GM18511 (cell line): ENCODE results near the gene IL36B.
"Not testable (repeated sequence)": the region's sequence is repeated elsewhere in the genome, so short reads cannot be mapped to it uniquely, and the experiment has no call there.

Source experiments
- ATAC-seq: cut with Tn5 transposase; IDR thresholded peaks from one replicate; pipeline ENCODE4 v1.9.1; 2021; ENCODE audit warnings: mild to moderate bottlenecking, moderate library complexity; ENCODE audit not compliant: unreplicated experiment

IL36B gene

DNA sequence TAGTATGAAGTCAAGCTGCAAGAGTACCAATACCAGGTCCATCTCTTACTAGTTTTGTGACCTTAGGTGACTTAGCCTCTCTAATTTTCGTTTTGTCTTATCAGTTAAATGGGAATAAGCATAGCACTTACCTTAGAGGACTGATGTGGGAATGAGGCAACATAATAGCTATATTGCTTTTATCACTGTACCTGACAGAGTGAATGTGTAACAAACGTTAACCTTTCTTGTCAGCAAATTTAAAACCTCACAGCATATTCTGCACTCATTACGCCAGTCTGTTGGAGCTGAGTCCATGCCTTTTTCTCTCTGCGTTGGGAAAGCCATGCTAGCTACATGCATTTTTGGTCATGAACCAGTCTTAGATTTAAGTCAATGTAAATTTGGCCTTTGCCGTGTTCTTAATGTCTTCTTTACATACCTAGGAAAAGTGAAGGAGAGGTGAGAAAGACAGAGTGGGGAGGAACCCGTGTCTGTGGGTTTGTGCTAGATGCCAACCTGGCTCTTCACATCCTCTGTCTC lies at the start of gene IL36B:
Gene IL36B, minus strand, starts transcription at position 472 of the 522 bp plus-strand sequence.
- no peak for ATAC-seq

DNA sequence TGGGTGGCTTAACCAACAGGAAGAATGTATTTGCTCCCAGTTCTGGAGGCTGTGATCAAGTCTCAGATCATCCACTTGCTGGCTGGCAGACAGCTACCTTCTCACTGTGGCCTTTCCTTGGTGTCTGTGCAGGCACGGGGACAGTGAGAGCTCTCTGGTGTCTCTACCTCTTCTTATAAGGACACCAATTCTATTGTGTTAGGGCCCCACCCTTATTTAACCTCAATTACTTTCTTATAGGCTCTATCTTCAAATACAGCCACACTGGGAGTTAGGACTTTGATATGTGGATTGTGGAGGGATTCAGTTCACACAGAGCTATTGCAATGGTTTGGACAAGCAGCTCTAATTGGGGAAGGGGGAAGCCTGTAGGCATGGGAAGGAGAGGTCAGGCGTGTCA lies 49.5 kb upstream of the IL36B start:
- no peak for ATAC-seq

DNA sequence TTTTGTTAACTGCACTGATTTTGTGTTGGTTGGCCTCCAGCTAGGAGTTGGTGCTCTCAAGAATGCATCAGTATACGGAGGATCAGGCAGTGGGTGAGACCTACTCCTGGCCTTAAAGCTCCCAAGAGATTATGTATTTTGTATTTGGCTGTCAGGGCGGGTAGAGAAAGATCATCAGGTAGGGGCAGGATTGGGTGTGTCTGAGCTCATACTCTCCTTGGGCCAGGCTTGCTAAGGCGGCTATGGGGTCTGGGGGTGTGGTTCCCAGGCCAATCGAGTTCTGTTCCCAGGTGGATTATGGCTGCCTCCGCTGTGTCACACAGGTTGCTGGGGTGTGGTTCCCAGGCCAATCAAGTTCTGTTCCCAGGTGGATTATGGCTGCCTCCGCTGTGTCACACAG lies 45.9 kb upstream of the IL36B start:
- ATAC-seq, result no peak

DNA sequence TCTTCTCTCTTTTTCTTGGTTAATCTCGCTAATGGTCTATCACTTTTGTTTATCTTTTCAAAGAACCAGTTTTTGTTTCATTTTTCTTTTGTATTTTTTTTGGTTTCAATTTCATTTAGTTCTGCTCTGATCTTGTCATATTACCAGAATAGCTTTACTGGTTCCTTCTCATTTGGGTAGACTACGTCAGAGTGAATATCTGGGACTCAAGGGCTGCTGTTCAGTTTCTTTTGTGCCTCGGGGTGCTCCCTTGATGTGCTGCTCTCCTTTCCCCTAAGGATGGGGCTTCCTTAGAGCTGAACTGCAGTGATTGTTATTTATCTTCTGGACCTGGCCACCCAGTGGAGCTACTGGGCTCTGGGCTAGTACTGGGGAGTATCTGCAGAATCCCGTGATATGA lies 45.4 kb upstream of the IL36B start:
- no peak for ATAC-seq

DNA sequence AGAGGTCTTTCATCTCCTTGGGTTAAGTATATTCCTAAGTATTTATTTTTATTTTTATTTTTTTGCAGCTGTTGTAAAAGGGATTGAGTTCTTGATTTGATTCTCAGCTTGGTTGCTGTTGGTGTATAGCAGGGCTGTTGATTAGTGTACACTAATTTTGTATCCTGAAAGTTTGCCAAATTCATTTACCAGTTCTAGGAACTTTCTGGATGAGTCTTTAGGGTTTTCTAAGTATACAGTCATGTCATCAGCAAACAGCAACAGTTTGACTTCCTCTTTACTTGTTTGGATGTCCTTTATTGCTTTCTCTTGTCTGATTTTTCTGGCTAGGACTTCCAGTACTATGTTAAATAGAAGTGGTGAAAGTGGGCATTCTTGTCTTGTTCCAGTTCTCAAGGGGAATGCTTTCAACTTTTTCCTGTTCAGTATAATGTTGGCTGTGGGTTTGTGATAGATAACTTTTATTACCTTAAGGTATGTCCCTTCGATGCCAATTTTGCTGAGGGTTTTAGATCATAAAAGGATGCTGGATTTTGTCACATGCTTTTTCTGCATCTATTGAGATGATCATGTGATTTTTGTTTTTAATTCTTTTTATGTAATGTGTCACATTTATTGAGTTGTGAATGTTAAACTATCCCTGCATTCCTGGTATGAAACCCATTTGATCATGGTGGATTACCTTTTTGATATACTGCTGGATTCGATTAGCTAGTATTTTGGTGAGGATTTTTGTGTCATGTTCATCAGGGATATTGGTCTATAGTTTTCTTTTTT lies 44.4 kb upstream of the IL36B start:
- ATAC-seq, result not testable (repeated sequence)

DNA sequence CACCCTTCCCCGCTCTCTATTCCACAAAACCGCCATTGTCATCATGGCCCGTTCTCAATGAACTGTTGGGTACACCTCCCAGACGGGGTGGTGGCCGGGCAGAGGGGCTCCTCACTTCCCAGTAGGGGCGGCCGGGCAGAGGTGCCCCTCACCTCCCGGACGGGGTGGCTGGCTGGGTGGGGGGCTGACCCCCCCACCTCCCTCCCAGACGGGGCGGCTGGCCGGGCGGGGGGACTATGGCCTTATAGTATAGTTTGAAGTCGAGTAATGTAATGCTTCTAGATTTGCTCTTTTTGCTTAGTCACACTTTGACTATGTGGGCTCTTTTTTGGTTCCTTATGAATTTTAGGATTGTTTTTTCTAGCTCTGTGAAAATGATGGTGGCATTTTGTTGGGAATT lies 43.6 kb upstream of the IL36B start:
- not testable (repeated sequence) for ATAC-seq

DNA sequence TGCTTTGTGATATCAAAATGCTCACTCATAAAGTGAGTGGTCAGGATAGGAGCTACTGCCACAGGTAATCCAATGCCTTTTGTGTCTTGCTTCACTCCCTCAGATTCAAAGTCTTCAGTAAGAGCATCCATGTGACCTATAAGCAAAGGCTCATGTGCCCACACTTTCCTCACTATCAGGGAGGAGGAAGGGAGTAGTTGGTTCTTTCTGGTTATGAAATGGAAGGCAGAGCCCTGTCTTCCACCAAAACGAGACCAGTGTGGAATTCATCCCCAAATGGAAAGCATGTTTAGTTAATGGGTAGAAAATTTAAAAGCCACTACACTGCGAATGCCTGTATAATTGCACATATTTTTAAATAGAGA lies 40.9 kb upstream of the IL36B start:
- ATAC-seq, result no peak

DNA sequence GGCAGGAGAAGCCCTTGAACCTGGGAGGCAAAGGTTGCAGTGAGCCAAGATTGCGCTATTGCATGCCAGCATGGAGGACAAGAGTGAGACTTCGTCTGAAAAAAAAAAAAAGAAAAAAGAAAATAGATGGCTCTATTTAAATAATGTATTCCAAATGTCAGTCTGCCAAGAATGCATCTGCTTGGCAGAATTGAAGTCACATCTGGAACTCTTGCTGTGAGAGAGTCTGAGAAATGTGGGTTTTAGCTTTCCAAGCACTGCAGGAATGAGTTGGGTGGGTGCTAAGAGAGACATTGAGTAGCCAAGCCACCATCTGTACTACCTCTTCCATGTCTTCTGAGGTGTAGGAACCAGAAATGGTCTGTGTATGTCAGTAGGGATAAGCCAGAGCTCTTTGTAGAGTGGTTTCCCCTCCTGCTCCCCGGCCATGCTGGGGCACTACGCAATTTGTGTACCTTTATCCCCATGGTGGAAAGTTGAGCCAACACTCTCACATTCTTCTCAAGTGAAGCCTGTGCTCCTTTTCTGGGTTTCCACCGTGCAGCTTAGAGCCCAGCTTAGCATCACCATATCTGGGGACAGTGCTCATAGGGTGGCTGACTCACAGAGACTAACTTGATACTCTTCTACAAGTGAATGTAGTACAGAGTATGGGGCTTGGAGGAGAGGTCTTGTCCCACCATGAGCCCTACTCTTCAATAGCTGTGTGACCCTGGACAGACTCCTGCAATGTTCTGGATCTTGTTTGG lies 40.4 kb upstream of the IL36B start:
- ATAC-seq, result no peak

DNA sequence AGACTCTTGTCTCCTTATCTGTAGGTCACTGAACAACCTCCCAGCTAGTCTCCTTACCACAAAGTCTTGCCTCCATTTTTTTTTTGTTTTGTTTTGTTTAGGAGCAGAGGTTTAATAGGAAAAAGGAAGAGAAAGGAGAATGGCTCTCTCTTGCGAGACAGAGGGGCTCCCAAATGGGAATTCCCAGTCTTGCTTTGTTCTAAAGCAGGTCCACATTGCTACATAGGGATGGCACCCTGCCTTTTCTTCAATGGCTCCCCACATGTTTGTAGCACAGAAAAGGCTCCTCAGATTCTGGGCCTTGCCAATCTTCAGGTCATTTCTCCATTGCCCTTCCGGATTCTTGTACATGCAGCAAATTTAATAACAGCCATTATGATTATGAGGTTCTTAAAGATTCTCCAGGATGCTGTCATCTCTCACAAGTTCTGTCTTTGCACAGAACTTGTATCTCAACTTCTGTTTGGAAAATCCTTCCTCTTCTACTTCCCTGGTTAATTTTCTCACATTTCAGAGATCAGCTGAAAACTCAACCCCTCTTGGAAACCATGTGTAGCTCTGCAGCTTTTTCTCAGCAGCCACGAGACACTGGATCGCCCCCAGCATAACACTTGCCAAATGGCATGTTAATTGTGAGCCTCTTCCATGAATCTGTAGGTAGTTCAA lies 38.7 kb upstream of the IL36B start:
- no peak for ATAC-seq

DNA sequence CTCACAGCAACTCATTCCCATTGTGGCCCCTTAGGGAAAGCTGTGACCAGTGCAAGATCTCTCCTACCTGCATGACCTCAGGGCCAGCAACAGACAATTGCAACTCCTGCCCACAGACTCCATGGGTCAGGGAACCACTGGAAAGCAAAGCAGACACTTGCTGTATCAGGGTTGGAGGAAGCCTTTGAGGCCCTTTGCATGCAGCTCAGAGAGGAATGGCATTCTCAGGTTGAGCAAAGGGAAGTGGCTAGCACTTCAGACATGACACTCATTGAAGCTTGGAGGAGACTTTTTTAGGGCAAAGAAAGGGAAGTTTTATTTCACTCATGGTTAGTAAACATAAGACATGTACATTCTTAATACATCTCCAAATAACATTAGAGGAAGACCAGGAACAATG lies 37.2 kb upstream of the IL36B start:
- ATAC-seq, result no peak

DNA sequence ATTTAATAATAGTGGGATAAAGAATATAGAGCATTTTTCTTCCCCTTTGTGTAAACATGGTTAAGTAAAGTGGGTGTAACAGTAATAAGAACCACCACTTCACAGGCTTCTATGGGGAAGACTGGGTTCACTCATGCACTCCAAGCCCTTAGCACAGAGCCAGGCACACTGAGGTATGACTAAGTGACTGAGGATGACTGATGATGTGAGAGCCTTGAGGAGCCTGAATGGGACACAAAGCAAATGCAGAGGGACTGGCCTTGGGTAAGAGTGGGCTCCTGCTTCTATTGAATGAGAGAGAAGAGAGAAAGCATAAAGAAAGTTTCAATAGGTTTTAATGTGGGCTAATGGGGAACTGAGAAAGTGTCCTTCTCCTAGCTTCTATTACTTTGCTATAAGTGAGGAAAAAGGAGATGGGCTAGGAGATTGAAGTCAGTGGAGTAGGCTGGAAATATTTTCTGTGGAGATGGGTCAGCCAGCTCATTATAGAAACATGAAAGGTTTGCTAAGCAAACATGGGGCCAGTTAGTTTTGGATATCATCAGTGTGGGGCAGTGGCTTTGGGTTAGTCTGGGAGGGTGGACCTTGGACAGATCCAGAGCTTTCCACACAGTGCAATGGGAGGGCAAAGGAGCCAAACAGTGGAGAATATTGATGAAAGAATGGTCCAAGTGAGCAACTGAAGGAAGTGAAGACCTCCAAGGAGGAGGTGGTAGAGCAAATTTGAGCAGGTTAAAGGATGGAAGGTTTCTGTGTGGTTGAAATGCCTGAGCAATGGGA lies 35.7 kb upstream of the IL36B start:
- ATAC-seq, result no peak

DNA sequence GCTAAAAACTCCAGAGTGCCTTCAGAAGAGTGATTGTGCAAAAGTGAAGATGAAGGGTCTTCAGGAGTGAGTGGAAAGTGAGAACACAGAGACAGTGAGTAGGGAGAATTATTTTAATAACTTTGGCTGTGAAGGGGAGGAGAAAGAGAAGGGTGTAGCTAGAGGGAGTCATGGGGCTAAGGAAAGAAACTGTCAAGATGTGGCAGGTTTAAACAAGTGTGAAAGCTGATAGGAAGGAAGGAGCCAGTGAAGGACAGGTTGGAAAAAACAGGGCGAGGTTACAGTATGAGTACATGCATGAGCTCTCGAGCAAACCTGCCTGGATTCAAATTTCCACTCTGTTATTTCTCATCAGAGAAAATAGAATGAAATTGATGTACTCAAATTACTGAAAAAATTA lies 32.9 kb upstream of the IL36B start:
- no peak for ATAC-seq

DNA sequence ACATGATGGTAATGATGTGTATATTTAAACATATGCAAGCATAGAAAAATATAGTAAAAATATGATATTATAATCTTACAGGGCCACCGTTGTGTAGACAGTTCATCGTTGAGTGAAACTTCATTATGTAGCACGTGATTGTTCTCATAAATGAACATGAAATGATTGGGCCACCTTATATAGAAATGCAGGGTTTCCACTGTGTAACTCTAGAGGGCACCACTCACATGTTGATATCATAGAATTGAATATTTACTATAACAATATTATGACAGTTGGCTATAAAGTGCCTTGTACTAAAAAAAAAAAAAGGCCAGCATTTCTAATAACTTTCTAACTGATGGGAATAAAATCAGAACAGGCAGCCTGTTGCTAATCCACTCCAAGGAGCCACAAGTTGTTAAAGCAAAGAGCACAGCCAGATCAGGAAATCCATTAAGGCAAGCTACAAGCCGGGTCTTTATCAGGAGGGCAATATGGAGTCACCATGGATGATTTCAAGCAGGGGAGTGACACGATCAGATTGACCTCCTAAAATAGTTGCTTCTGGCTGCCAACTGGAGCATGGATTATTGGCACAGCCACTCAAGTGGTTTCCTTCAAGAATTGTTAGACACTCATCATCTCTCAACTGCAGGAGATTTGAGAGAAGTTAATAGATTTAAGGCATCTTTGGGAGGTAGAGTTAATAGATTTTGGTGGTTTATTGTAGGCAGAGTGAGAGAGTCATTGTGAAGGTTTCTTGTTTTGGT lies 31.8 kb upstream of the IL36B start:
- ATAC-seq, result no peak

DNA sequence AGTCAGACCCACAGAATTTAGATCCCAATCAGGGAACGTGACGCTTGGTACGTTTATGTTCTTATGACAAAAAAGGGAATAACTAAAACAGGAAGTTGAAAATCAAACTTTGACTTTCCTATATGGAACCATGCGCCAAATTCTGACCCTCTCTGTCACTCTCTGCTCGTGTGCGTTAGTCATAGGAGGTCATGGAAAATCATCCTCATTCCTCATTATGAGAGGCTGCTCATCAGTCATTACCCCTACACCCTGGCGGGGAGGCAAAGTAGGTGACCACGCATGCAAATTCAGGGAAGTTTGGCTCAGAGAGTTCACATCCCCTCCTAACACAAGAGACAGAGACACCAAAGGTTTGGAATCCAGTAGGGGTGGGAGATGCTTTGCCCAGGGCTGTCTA lies 30.6 kb upstream of the IL36B start:
- no peak for ATAC-seq

DNA sequence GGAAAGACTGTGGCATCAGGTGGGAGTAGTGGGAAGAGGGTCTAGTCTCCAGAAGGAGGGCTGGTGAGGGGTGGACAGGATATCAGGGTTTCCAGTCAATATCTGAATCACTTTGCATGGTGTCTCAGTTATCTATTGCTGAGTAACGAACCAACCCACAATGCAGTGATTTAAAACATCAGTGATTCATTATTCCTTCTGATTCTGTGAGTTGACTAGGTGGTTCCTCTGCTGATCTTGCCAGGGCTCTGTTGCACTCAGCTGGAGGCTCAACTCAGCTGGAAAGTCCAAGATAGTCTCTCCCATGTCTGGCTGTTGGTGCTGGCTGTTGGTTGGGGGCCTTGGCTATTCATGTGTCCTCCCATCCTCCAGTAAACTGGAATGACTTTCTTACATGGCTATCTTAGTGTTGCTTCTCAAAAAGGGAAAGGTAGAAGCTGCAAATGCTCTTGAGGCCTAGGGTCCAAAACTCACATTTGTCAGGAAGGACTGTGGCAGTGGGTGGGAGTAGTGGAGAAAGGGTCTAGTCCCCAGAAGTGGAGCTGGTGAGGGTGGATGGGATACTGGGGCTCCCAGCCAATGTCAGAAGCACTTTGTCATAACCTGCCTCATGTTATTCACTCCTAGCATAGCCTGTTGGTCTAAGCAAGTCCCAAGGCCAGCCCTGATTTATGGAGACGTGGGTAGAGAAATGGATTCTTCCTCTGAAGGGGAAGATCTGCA lies 29.0 kb upstream of the IL36B start:
- no peak for ATAC-seq

DNA sequence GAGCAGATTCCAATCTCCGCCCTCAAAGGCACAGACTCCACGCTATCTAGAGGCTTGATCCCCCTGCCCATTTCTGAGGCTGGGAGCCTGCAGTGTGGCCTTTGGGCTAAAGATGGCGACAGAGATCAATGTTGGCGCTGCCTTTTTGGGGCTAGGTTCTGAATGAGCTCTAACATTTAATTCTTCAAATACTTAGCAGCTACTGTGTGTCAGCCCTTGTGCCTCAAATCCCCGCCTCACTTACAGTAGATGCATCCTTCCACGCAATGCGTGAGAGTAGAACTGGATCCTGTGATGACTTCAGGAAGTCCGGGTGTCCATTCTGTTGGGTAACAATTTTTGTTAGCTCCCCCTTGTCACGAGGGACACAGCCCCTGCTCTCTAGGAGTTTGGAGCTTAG lies 27.5 kb upstream of the IL36B start:
- no peak for ATAC-seq

DNA sequence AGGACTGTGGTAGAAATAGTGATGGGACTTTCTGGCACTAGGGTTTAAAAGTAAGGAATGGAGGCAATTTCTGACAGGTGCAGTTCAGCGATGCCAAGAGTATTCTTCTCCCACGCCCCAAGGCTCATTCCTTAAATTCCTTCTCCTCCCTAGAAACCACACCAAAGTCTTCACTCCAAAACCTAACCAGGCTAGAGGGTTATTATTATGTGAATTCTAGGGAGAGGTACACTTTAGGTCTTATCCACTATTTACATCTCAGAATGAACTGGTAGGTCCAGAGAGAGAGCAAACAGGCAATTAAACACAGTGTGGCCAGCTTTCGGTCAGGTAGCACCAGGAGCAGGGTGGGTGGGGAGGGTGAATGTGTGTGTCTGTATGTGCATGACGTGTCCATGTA lies 26.5 kb upstream of the IL36B start:
- ATAC-seq, result no peak

DNA sequence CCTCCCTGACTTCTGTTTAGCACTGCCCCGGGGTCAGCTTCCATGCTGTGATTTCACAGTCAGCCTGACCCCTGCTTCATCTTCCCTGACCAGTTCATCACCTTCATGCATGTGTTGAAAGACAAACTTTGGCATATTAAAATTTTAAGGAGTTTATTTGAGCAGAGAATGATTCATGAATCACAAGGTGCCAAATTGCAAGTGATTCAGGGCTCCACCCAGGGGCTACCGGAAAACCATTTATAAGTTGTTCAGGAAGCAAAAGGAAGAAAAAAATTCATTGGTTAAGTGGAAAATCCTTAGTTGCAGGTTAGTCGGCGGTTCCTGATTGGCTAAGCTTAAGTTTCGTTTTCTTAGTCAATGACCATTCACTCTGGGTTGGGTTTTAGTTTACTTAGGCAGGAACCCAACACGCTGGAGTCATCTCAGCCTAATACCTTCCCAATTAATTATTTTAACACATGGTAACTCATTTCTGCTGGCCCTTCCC lies 25.7 kb upstream of the IL36B start:
- no peak for ATAC-seq

DNA sequence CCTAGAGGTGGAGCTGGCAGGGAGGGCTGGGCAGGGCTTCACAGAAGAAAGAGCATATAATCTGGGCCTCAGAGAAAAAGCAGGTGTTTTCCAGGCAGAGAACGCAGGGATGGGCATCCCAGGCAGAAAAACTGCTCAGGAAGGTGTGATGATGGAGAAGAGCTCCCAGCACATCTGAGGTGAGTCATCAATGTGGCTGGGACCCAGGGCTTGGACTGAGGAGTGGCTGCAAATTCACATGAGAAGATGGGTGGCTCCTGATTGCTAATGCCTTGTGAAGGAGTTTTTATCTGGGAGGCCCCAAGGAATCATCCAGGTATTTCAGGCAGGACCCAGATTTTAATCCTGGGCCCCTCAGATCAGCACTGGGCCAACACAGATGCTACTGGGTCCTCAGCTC lies 25.3 kb upstream of the IL36B start:
- ATAC-seq, result no peak
